ENCODE results near the gene PPP1R8. TPM values are rescaled to one million over a fixed set of nuclear protein-coding genes. Genes with fewer than 3 reads are reported as not detected.
A peak's percentile ranks its signal among the peaks of the same experiment; 100 is the strongest.
"Not testable (repeated sequence)": the region's sequence is repeated elsewhere in the genome, so short reads cannot be mapped to it uniquely, and the experiment has no call there.

The PPP1R8 gene
- total and polyA plus RNA-seq, 7 donors = 18.5 to 46.1 (median 25.7) TPM

DNA sequence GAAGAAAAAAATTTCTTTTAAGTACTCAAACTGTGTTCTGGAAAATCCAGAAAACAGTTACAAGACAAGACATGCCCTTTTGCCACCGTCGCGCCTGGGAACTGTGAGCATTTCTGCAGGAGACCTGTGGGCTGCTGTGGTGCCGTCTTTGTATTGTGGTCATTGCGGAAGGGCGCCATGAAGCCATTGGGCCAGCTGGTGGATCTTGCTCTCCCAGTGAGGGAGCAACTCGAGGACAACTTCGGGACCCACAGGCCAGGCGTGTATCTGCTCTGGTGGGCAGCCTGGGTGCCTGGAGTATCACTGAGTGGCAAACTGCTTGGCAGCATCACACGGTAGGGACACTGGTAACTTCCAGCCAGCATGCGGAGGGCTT lies 38.0 kb downstream of the PPP1R8 start:
- WGBS, 3 donors = 78 to 88% (median 82%) methylated on average over 10 to 11 of the region's 11 CpGs
- DNase-seq = no peak
- Histone ChIP-seq H3K36me3 (ENCODE audit: insufficient read depth in 1 of 2, low read depth in 1 of 2) (no peaks in the 10 kb centered on the region), H3K27me3 (ENCODE audit: insufficient read depth in 3 of 3, low read length in 2 of 3) (peaks cover 0 to 10% (median 0%) of the 10 kb centered on the region in 3 donors), H3K9me3 (no peaks in the 10 kb centered on the region), H3K4me3 (no peak overlapping the region), H3K27ac (no peak overlapping the region), H3K4me1 (no peaks in the 10 kb centered on the region)
- TF ChIP-seq, protein P1, sequence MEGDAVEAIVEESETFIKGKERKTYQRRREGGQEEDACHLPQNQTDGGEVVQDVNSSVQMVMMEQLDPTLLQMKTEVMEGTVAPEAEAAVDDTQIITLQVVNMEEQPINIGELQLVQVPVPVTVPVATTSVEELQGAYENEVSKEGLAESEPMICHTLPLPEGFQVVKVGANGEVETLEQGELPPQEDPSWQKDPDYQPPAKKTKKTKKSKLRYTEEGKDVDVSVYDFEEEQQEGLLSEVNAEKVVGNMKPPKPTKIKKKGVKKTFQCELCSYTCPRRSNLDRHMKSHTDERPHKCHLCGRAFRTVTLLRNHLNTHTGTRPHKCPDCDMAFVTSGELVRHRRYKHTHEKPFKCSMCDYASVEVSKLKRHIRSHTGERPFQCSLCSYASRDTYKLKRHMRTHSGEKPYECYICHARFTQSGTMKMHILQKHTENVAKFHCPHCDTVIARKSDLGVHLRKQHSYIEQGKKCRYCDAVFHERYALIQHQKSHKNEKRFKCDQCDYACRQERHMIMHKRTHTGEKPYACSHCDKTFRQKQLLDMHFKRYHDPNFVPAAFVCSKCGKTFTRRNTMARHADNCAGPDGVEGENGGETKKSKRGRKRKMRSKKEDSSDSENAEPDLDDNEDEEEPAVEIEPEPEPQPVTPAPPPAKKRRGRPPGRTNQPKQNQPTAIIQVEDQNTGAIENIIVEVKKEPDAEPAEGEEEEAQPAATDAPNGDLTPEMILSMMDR (IDR thresholded peaks at IDR 0.05) = no peak
- intact Hi-C loops (cut with DNase I) = no loop called here
- no peak for ATAC-seq

DNA sequence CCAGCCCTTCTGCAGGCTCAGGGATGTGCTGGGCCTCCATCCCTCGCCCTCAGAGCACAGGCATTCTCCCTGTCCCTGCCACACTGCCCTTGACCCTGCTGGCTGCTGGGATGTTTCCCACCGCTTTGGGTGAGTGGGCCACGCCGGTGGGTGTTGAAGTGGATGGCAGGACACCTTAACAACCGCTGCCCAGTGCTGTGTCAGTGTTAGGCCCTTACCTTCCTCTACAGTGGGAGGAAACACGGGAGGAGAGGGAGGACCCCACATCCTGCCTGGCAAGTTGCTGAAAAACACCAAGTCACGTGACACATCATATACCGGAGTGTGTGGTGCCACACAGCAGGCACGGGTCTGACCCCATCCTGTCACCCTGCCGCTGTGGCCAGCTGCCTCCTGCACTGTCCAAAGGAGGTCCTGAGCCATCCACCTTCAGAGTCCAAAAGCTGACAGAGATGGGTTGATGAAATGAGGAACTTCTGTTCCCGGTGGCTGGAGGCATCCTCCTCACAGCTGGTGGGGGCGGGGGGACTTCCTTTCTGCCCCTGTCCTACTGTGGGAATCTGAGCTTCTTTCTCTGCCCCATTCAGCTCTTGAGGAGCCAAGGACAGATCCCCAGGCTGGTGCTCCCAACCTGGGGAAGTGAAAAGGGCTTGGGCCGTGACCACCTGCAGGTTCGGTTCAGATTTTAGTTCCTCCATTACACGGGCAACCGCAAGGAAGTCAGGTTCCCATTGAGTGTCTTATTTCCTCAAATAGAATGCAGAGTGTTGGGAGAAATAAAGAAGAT lies 38.5 kb downstream of the PPP1R8 start:
- intact Hi-C loops (cut with DNase I) = no loop called here
- Histone ChIP-seq H3K27me3 (ENCODE audit: insufficient read depth in 3 of 3, low read length in 2 of 3) (peaks cover 0 to 12% (median 0%) of the 10 kb centered on the region in 3 donors), H3K36me3 (ENCODE audit: insufficient read depth in 1 of 2, low read depth in 1 of 2) (no peaks in the 10 kb centered on the region), H3K4me3 (no peak overlapping the region), H3K9me3 (no peaks in the 10 kb centered on the region), H3K4me1 (no peaks in the 10 kb centered on the region), H3K27ac (no peak overlapping the region)
- WGBS, 3 donors = 53 to 55% (median 55%) methylated on average over 16 of the region's 16 CpGs
- TF ChIP-seq, protein P1 (IDR thresholded peaks at IDR 0.05) = no peak
- no peak for ATAC-seq
- DNase-seq = peak in 1 of 2 donors; percentile 52

DNA sequence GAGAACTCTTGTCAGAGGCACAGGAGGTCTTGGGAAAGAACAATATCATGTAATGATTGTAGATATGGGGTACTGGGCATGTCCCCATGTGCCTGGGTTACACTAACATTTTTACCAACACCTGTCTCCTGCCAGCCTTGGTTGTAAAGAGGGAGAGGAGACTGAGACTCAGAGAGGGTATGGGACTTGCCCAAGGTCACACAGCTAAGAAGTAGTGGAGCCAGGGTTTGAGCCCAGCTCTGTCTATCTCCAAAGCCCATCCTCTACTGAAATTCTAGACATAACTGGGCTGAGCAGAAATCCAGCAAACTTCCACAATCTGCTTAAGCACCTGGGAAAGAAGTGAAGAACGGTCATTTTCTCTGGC lies 39.1 kb downstream of the PPP1R8 start:
- DNase-seq (no peak), ATAC-seq (no peak)
- Histone ChIP-seq H3K9me3 (no peaks in the 10 kb centered on the region), H3K27ac (no peak overlapping the region), H3K4me3 (no peak overlapping the region), H3K4me1 (no peaks in the 10 kb centered on the region), H3K27me3 (ENCODE audit: insufficient read depth in 3 of 3, low read length in 2 of 3) (peaks cover 0 to 12% (median 0%) of the 10 kb centered on the region in 3 donors), H3K36me3 (ENCODE audit: insufficient read depth in 1 of 2, low read depth in 1 of 2) (no peaks in the 10 kb centered on the region)
- TF ChIP-seq, protein P1 (IDR thresholded peaks at IDR 0.05) = no peak
- intact Hi-C loops (cut with DNase I) = no loop called here
- 60 to 85% (median 76%) methylated on average over 1 of the region's 1 CpG for WGBS, 3 donors

DNA sequence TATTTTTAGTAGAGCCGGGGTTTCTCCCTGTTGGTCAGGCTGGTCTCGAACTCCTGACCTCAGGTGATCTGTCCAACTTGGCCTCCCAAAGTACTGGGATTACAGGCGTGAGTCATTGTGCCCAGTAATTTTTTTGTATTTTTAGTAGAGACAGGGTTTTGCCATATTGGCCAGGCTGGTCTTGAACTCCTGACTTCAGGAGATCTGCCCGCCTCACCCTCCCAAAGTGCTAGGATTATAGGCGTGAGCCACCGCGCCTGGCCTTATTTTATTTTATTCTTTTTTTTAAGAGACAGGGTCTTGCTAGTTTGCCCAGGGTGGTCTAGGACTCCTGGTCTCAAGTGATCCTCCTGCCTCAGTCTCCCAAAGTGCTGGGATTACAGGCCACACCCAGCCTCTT lies 40.5 kb downstream of the PPP1R8 start:
- H3K4me1 ChIP-seq; H3K4me3 ChIP-seq; DNase-seq; intact Hi-C loops (cut with DNase I); ATAC-seq; H3K27ac ChIP-seq; H3K9me3 ChIP-seq; H3K36me3 ChIP-seq (ENCODE audit: insufficient read depth in 1 of 2, low read depth in 1 of 2): not testable (repeated sequence)
- 90 to 92% (median 91%) methylated on average over 7 of the region's 7 CpGs for WGBS, 3 donors
- peaks cover 0 to 12% (median 0%) of the 10 kb centered on the region in 3 donors for H3K27me3 ChIP-seq (ENCODE audit: insufficient read depth in 3 of 3, low read length in 2 of 3)

DNA sequence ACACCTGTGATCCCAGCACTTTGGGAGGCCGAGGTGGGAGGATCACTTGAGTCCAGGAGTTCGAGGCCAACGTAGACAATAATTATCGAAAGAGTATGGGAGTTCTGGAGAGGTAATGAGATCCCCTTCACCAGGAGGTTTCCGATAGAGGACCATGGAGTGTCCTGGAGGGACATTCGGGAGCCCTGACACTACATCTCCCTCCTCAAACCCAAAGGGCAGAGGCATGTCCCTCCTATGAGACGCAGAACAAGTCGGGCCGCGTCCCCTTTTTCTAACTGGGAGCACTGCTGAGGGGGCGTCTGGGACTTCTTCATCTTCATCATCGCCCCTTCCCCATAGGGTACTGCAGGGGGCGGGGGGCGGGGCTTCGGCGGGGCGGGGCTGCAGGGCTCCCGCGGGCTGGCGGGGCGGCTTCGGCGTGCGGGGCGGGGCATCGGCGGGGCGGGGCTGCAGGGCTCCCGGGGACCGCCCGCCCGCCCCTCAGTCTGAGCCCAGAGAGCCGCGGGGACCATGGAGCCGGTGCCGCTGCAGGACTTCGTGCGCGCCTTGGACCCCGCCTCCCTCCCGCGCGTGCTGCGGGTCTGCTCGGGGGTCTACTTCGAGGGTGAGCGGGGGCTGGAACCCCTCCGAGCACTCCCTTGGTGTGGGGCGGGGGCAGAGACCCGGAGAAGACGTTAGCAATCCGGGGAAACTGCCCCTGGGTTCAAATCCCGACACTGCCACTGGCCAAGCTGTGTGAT lies 41.6 kb downstream of the PPP1R8 start, which contains the start of gene THEMIS2:
Gene THEMIS2 (plus strand): TSS at position 486 of the 743 bp plus-strand sequence. CDS start 28 bp downstream, at position 514.
- Histone ChIP-seq H3K9me3 (no peaks in the 10 kb centered on the region), H3K4me3 (peak within 1 kb of the TSS; percentile 78), H3K27me3 (ENCODE audit: insufficient read depth in 3 of 3, low read length in 2 of 3) (peaks cover 0 to 20% (median 0%) of the 10 kb centered on the region in 3 donors), H3K4me1 (no peaks in the 10 kb centered on the region), H3K27ac (peak within 1 kb of the TSS; percentile 16), H3K36me3 (ENCODE audit: insufficient read depth in 1 of 2, low read depth in 1 of 2) (no peaks in the 10 kb centered on the region)
- TF ChIP-seq, protein P1 (IDR thresholded peaks at IDR 0.05) = no peak
- intact Hi-C loops (cut with DNase I) = no loop called here
- DNase-seq = peak; percentile 75 to 78
- peak in 3 of 4 donors; percentile 59 to 77 (median 62) for ATAC-seq
- 8 to 19% (median 10%) methylated on average over 20 to 53 of the region's 53 CpGs for WGBS, 3 donors
